NT2/D1 (cell line): ENCODE results near the gene ZNF324.

Experiments used
- SUZ12 ChIP-seq: IDR thresholded peaks from 2 replicates; pipeline ENCODE4 v1.6.1; 2011; ENCODE audit not compliant: insufficient read length, insufficient read depth; ENCODE audit errors: extremely low read depth
- YY1 ChIP-seq: IDR thresholded peaks from 2 replicates; pipeline ENCODE4 v1.6.1; 2011; ENCODE audit not compliant: insufficient read length, insufficient read depth
- ZNF274 ChIP-seq: IDR thresholded peaks from 2 replicates; pipeline ENCODE4 v1.6.1; 2011; ENCODE audit warnings: mild to moderate bottlenecking, low read depth, low read length

- no peak for TF ChIP-seq ZNF274
- no peak for TF ChIP-seq YY1
- TF ChIP-seq SUZ12 = no peak
Observed at GRCh38 chr19:58471736-58472135, 4.9 kb downstream of the ZNF324 start.
